ENCODE data around the gene RSPH6A. TPM values are rescaled to one million over a fixed set of nuclear protein-coding genes. Genes with fewer than 3 reads are reported as not detected.

Gene RSPH6A
- total RNA-seq, 4 donors from 2014 or later: 1.1 TPM; not detected in 3

DNA sequence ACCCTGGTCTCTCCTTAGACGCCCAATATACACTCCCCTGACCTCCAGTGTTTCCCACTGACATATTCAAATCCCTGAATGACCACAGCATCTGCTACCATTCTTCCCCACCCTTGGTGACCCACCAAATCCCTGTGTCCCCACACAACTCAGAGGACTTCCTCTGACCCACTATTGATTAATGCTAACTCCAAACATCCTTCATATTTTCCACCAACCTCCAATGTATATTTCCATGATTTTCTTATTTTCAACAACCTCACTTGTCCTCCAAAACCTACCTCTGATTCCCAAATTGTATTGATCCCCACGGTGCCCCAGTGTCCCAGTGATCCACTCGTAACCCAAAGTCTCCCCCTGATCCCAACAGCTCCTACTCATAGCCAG is 21.9 kb downstream of the RSPH6A start:
- Histone ChIP-seq H3K4me3 (no peak overlapping the region), H3K9me3 (no peaks in the 10 kb centered on the region), H3K27ac (peak overlapping the region in 3 of 4 donors; percentile 11 to 78 (median 14)), H3K27me3 (peaks cover 4% of the 10 kb centered on the region), H3K36me3 (peaks cover 0 to 5% (median 0%) of the 10 kb centered on the region in 4 donors), H3K4me1 (peaks cover 14 to 25% (median 17%) of the 10 kb centered on the region in 4 donors)
- TF ChIP-seq POLR2AphosphoS5 (IDR thresholded peaks at IDR 0.05): no peak
- TF ChIP-seq, protein P1, sequence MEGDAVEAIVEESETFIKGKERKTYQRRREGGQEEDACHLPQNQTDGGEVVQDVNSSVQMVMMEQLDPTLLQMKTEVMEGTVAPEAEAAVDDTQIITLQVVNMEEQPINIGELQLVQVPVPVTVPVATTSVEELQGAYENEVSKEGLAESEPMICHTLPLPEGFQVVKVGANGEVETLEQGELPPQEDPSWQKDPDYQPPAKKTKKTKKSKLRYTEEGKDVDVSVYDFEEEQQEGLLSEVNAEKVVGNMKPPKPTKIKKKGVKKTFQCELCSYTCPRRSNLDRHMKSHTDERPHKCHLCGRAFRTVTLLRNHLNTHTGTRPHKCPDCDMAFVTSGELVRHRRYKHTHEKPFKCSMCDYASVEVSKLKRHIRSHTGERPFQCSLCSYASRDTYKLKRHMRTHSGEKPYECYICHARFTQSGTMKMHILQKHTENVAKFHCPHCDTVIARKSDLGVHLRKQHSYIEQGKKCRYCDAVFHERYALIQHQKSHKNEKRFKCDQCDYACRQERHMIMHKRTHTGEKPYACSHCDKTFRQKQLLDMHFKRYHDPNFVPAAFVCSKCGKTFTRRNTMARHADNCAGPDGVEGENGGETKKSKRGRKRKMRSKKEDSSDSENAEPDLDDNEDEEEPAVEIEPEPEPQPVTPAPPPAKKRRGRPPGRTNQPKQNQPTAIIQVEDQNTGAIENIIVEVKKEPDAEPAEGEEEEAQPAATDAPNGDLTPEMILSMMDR (IDR thresholded peaks at IDR 0.05): no peak
- no peak for TF ChIP-seq POLR2A (IDR thresholded peaks at IDR 0.05)
- TF ChIP-seq EP300 (IDR thresholded peaks at IDR 0.05; ENCODE audit: low read depth): no peak
- intact Hi-C loops (cut with DNase I; ENCODE audit: low total_unique reads) (no loop called here), in situ Hi-C loops (cut with MboI; ENCODE audit: low pct_ligation_motif_present in 1 of 4, low pct_unique_long_range_greater_than_20kb in 1 of 4, low sequenced_read_pairs in 3 of 4) (no loop called here)
- 31 to 34% methylated on average over 2 to 3 of the region's 3 CpGs for WGBS, 2 donors (ENCODE audit: low coverage in 1 of 2)
- DNase-seq: no peak

DNA sequence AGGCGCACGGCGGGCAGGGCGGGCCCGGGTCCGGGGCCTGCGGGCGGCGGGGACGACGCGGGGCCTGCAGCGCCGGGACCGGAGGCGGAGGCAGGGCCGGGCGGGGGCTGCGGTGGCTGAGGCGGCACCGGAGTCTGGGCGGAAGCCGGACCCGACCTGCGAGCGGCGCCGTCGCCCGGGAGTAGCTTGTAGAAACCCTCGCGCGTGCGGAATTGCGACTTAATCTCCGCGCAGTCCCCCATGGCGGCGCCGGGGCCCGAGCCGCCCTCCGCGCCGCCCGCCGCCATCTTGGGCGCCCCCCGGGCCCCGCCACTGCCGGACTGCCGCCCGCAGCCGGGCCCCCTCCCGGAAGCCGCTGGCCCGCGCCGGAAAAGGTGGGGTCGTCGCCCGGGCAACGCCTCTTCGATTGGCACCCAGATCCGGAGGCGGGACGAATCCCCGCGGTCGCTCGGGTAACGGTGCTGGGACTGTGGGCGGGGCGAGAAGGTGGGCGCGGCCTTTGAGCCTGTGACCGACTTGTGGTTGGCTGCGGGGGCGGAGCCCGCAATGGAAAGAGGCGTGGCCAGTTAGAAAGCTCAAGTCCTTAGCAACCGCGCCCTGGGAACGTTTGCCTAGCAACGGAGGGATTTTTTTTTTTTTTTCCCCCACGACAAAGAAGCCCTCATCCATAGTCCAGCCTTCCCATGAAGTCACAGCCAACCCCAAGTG is 22.5 kb downstream of the RSPH6A start, which contains the start of gene DMWD:
Gene DMWD (minus strand): TSS at position 376 of the 708 bp plus-strand sequence. CDS start 89 bp downstream, at position 287.
- Histone ChIP-seq H3K9me3 (no peaks in the 10 kb centered on the region), H3K4me1 (peaks cover 14 to 25% (median 17%) of the 10 kb centered on the region in 4 donors), H3K36me3 (peaks cover 0 to 5% (median 0%) of the 10 kb centered on the region in 4 donors), H3K4me3 (peak within 1 kb of the TSS; percentile 66 to 98 (median 78)), H3K27ac (peak within 1 kb of the TSS; percentile 78 to 92 (median 84)), H3K27me3 (peaks cover 4% of the 10 kb centered on the region)
- TF ChIP-seq POLR2AphosphoS5 (IDR thresholded peaks at IDR 0.05): peak; percentile 60 to 71 (median 65)
- TF ChIP-seq, protein P1 (IDR thresholded peaks at IDR 0.05): no peak
- in situ Hi-C loops (cut with MboI; ENCODE audit: low pct_ligation_motif_present in 1 of 4, low pct_unique_long_range_greater_than_20kb in 1 of 4, low sequenced_read_pairs in 3 of 4) (no loop called here), intact Hi-C loops (cut with DNase I; ENCODE audit: low total_unique reads) (no loop called here)
- WGBS, 2 donors (ENCODE audit: low coverage in 1 of 2): 1% methylated on average over 35 of the region's 86 CpGs; no CpG with 5 or more reads in 1 of the 2 donors
- peak; percentile 100 for DNase-seq

DNA sequence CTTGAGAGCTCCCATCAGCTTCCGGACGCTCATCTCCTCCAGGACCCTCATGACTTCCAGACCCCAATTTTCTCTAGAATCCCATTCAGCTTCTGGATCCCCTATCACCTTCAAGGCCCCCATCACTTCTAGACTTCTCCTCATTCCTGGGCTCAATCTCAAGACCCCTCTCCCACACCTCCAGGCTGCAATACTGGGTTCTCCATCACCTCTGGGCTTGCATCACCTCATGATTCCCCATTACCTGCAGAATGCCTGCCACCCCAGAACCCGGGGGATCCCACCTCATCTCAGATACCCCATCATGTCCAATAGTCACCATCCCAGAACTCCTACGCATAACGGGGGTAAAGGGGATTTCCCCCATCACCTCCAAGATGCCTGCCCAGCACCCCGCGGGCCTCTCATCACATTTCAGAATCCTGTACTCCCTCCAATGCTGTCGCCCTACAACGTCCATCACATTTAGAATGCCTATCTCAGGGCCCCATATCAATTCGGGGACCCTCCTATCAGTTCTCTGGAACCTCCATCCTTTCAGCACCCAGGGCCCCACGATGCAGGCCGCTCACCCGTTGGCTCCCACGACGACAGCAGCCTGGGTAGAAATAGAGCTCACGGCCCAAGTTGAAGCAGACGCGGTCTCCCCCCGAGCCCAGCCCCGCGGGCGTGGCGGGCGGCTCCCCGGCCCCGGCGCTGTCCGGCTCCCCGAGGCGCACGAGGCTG is 23.2 kb downstream of the RSPH6A start:
- in situ Hi-C loops (cut with MboI; ENCODE audit: low pct_ligation_motif_present in 1 of 4, low pct_unique_long_range_greater_than_20kb in 1 of 4, low sequenced_read_pairs in 3 of 4): no loop called here
- peak overlapping the region; percentile 66 to 98 (median 78) for H3K4me3 ChIP-seq
- peaks cover 0 to 8% (median under 1%) of the 10 kb centered on the region in 4 donors for H3K36me3 ChIP-seq
- DNase-seq: no peak
- H3K4me1 ChIP-seq: peaks cover 14 to 25% (median 17%) of the 10 kb centered on the region in 4 donors
- TF ChIP-seq POLR2AphosphoS5 (IDR thresholded peaks at IDR 0.05): no peak
- TF ChIP-seq POLR2A (IDR thresholded peaks at IDR 0.05): no peak
- no peak for TF ChIP-seq EP300 (IDR thresholded peaks at IDR 0.05; ENCODE audit: low read depth)
- TF ChIP-seq, protein P1 (IDR thresholded peaks at IDR 0.05): no peak
- 0 to 14% methylated on average over 2 to 16 of the region's 31 CpGs for WGBS, 2 donors (ENCODE audit: low coverage in 1 of 2)
- no peaks in the 10 kb centered on the region for H3K9me3 ChIP-seq
- H3K27ac ChIP-seq: peak overlapping the region; percentile 78 to 92 (median 84)
- H3K27me3 ChIP-seq: peaks cover 4% of the 10 kb centered on the region
- intact Hi-C loops (cut with DNase I; ENCODE audit: low total_unique reads): no loop called here

DNA sequence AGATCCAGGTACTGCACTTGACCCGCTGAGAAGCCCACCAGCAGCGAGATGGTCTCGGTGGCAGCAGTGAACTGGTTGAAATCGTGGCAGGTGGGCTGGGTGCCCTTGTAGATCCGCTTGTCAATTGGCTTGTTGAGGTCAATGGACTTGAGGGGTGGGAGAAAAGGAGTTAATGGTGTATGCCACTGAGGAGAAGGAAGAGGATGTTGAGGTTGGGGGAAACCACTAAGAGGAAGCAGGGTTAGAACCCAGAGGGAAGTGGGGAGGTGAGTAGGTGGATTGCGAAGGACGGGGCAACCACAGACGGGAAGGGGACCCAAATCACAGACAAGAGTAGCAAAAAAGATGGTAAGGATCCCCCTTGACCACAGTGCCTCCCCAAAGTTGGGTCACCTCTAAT is 24.2 kb downstream of the RSPH6A start:
- Histone ChIP-seq H3K4me1 (peaks cover 14 to 25% (median 17%) of the 10 kb centered on the region in 4 donors), H3K9me3 (no peaks in the 10 kb centered on the region), H3K27ac (no peak overlapping the region), H3K27me3 (peaks cover 4% of the 10 kb centered on the region), H3K4me3 (no peak overlapping the region), H3K36me3 (peaks cover 0 to 17% (median 4%) of the 10 kb centered on the region in 4 donors)
- WGBS, 2 donors (ENCODE audit: low coverage in 1 of 2): 74 to 81% methylated on average over 5 to 8 of the region's 8 CpGs
- DNase-seq: peak; percentile 28
- intact Hi-C loops (cut with DNase I; ENCODE audit: low total_unique reads) (no loop called here), in situ Hi-C loops (cut with MboI; ENCODE audit: low pct_ligation_motif_present in 1 of 4, low pct_unique_long_range_greater_than_20kb in 1 of 4, low sequenced_read_pairs in 3 of 4) (no loop called here)
- TF ChIP-seq POLR2AphosphoS5 (IDR thresholded peaks at IDR 0.05): no peak
- TF ChIP-seq EP300 (IDR thresholded peaks at IDR 0.05; ENCODE audit: low read depth): no peak
- TF ChIP-seq POLR2A (IDR thresholded peaks at IDR 0.05): no peak
- TF ChIP-seq, protein P1 (IDR thresholded peaks at IDR 0.05): no peak
